ENCODE results near the gene DNER. TPM values are rescaled to one million over a fixed set of nuclear protein-coding genes. Genes with fewer than 3 reads are reported as not detected.

Gene DNER
- total and polyA plus RNA-seq, 2 of the 4 experiments (the other 2 are of a cell fraction) = under 0.01 to 0.14 TPM

GRCh38 chr2:229622495-229623355 lies 91.6 kb downstream of the DNER start:
- H3K4me2 ChIP-seq (ENCODE audit: low read depth, low read length) = no peak overlapping the region
- TF ChIP-seq MXI1 (IDR thresholded peaks at IDR 0.05; ENCODE audit: borderline replicate concordance, low read depth, low read length) = no peak
- TF ChIP-seq CEBPB (IDR thresholded peaks at IDR 0.05; ENCODE audit: low read depth, low read length) = peak; percentile 88
- TF ChIP-seq MAZ (IDR thresholded peaks at IDR 0.05; ENCODE audit: borderline replicate concordance, low read depth, low read length) = no peak
- no peak for TF ChIP-seq POLR2A (IDR thresholded peaks at IDR 0.05; ENCODE audit: low read depth, low read length)
- TF ChIP-seq BHLHE40 (IDR thresholded peaks at IDR 0.05; ENCODE audit: low read depth, low read length) = no peak
- no peak for TF ChIP-seq FOS (IDR thresholded peaks at IDR 0.05; ENCODE audit: low read depth, low read length)
- no peak for TF ChIP-seq RAD21 (IDR thresholded peaks at IDR 0.05; ENCODE audit: low read length)
- no peak for TF ChIP-seq USF2 (IDR thresholded peaks at IDR 0.05; ENCODE audit: low read depth, low read length)
- TF ChIP-seq CHD1 (IDR thresholded peaks at IDR 0.05; ENCODE audit: low read depth, low read length) = no peak
- H3K56ac ChIP-seq (ENCODE audit: extremely low read depth, insufficient read depth, low read length) = no peak overlapping the region
- H3K4me1 ChIP-seq (ENCODE audit: control insufficient read depth, insufficient read depth, low read length) = no peaks in the 10 kb centered on the region
- H3K27me3 ChIP-seq (ENCODE audit: control insufficient read depth, insufficient read depth, low read length) = no peaks in the 10 kb centered on the region
- H3K9ac ChIP-seq (ENCODE audit: low read depth, low read length) = no peak overlapping the region
- H2AK9ac ChIP-seq (replicated peaks; ENCODE audit: low read depth, low read length, poor library complexity) = no peak overlapping the region
- H4K5ac ChIP-seq (ENCODE audit: low read depth, low read length) = no peak overlapping the region
- dilution Hi-C loops (cut with HindIII; ENCODE audit: low sequenced_read_pairs, unreplicated experiment) (no loop called here), in situ Hi-C loops (cut with MboI; ENCODE audit: low sequenced_read_pairs) (no loop called here), intact Hi-C loops (cut with micrococcal nuclease) (no loop called here)
- no peak overlapping the region for H2BK20ac ChIP-seq (ENCODE audit: low read depth, low read length)
- no TSS peak for BruUV-seq (replicated peaks)
- no peaks in the 10 kb centered on the region for H3K36me3 ChIP-seq (ENCODE audit: control insufficient read depth, insufficient read depth, low read length)
- H2BK5ac ChIP-seq (ENCODE audit: low read depth, low read length, poor library complexity, severe bottlenecking) = no peak overlapping the region
- no peak overlapping the region for H4K8ac ChIP-seq (ENCODE audit: low read depth in 2 of 2, low read length in 2 of 2)
- no peak overlapping the region for H2BK15ac ChIP-seq (ENCODE audit: low read depth, low read length)
- H4K20me1 ChIP-seq (ENCODE audit: insufficient read depth, low read length) = no peaks in the 10 kb centered on the region
- H2BK120ac ChIP-seq (ENCODE audit: low read depth, low read length) = no peak overlapping the region
- H3K9me1 ChIP-seq (ENCODE audit: insufficient read depth, low read length) = no peaks in the 10 kb centered on the region
- H3K27ac ChIP-seq (ENCODE audit: insufficient read depth, low read length) = no peak overlapping the region
- no peak overlapping the region for H4K91ac ChIP-seq (ENCODE audit: insufficient read depth, low read depth, low read length)
- no peak overlapping the region for H3K4ac ChIP-seq (ENCODE audit: low read depth, low read length)
- H3K23ac ChIP-seq (ENCODE audit: low read depth, low read length) = no peak overlapping the region
- no peak overlapping the region for H2AK5ac ChIP-seq (ENCODE audit: low read depth, low read length)
- no peak overlapping the region for H3K4me3 ChIP-seq (ENCODE audit: insufficient read depth, low read depth, low read length)
- no peaks in the 10 kb centered on the region for H3K79me1 ChIP-seq (ENCODE audit: low read depth in 1 of 2, low read length in 2 of 2)
- H2AFZ ChIP-seq (replicated peaks; ENCODE audit: low read length, poor library complexity) = no peak overlapping the region
- H3K18ac ChIP-seq (ENCODE audit: low read depth, low read length) = no peak overlapping the region
- DNase-seq (no peak), ATAC-seq (ENCODE audit: low read depth) (no peak)
- CTCF ChIA-PET = no interaction called here
- H3K9me3 ChIP-seq (ENCODE audit: control insufficient read depth, insufficient read depth, low read length) = peaks cover 18% of the 10 kb centered on the region
- 75% methylated on average over 2 of the region's 12 CpGs; no CpG with 5 or more reads in 1 of the 2 experiments for WGBS, 2 experiments (ENCODE audit: extremely low coverage in 2 of 2, insufficient read length in 1 of 2)
- H3K14ac ChIP-seq (replicated peaks; ENCODE audit: low read depth, low read length) = no peak overlapping the region
- POLR2A ChIA-PET (ENCODE audit: unreplicated experiment) = no interaction called here

Data from IMR-90 (cell line).